Measurements from ENCODE around the gene MAML3.

The MAML3 gene

DNA sequence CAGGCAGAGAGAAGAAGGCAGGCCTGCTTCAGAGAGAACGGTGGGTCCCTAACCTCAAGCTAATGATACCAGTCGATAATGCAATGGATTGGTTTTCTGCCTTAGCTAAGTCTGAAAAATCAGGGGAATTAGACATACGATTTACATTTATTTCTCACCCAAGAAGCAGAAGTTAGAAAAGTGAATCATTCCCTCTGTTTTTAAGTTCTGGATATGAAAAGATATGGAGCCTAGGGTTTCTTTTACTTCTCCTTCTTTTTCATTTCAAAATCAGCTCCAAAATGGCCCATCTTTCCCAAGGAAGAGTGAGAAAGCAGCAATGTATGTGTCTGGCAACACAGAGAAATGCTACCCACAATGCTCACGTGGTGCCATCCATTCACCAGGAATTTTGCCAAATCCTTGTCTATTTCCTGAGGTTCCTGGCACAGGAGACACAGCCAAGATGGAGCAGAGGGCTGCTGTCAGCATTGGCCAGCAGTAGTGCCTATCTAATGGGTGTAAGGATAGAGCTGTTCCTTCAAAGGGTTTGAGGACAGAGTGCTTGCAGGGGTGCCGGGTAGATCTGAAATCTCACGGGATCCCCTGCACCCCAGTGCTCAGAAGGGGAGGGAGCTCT lies 231.5 kb downstream of the MAML3 start:
- TF ChIP-seq, protein P1, sequence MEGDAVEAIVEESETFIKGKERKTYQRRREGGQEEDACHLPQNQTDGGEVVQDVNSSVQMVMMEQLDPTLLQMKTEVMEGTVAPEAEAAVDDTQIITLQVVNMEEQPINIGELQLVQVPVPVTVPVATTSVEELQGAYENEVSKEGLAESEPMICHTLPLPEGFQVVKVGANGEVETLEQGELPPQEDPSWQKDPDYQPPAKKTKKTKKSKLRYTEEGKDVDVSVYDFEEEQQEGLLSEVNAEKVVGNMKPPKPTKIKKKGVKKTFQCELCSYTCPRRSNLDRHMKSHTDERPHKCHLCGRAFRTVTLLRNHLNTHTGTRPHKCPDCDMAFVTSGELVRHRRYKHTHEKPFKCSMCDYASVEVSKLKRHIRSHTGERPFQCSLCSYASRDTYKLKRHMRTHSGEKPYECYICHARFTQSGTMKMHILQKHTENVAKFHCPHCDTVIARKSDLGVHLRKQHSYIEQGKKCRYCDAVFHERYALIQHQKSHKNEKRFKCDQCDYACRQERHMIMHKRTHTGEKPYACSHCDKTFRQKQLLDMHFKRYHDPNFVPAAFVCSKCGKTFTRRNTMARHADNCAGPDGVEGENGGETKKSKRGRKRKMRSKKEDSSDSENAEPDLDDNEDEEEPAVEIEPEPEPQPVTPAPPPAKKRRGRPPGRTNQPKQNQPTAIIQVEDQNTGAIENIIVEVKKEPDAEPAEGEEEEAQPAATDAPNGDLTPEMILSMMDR (IDR thresholded peaks at IDR 0.05) = no peak

DNA sequence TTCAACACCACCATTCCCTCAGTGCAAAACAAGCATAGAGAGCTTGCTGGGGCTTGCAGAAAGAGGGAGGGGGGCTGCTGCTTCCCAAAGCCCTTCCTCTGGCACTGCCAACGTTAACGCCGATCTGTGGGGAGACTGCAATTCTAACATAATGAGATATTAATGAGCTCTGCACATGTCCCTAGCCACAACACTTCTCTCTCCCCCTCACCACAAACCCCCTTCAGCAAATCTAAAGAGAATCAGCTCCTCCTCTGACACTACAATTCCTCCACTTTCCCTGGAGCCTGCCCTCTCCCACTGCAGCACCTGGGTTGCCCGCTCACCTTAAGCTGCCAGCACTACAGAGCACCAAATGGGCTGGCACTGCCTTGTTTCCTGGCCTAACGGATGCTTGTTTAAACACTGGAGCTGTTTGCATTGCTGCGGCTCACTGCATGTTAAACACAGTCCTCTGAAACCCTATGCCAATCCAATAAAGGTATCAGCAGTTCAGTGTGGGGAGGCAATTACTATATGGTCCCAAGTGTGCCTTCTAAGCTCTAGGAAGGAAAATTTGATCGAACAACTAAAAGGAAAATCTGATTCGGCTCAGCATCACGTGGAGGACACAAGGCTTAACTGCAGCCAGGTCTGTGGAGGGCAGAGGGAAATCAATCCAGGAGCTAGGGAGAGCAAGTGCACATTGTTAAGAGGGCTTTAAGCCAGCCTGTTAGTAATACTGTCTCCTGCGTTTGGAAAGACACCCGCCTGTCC lies 232.4 kb downstream of the MAML3 start:
- TF ChIP-seq, protein P1 (IDR thresholded peaks at IDR 0.05) = no peak

DNA sequence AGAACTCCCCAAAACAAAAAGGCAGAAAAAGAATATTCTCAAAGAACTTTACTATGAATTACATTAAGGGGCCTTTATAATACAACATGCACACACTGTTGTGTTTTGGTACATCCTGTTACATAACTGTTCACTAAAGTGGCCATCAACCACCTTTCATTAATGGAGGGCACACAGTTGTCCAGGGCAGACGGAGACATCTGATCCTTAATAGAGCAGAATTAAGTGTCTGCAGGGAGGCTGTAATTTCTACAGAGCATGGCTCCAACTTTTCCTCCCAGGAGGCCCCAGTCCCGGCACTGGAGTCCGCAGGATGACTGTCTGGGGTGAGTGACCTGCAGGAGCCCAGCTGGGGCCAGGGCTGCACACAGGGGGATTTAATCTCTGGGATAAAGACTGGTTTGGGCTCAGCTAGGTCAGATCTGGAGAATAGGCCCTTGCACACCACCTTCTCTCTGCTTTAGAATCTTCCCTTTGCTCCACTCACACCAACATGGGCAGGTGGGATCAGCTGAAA lies 233.4 kb downstream of the MAML3 start:
- TF ChIP-seq, protein P1 (IDR thresholded peaks at IDR 0.05) = no peak

GRCh38 chr4:139919521-139919920 lies 234.5 kb downstream of the MAML3 start:
- TF ChIP-seq, protein P1 (IDR thresholded peaks at IDR 0.05) = no peak

DNA sequence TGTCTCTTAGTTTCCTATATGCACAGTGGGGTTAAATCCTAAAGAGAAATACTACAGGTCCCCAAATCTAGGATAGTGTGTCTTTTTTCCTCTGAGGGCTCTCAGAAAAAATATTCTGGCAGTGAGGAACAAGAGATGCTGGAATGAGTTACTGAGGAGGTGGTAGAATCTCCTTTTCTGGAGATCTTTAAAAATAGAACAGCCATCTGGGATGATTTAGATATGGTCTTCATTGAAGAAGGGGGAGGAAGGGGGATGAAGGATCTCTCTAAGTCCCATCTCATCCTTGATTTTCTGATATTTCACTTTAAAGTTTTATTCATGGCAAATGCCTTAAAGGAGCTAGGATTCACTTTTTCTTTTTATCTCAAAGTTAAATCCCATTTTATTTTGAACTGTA lies 235.0 kb downstream of the MAML3 start:
- TF ChIP-seq, protein P1 (IDR thresholded peaks at IDR 0.05) = no peak

DNA sequence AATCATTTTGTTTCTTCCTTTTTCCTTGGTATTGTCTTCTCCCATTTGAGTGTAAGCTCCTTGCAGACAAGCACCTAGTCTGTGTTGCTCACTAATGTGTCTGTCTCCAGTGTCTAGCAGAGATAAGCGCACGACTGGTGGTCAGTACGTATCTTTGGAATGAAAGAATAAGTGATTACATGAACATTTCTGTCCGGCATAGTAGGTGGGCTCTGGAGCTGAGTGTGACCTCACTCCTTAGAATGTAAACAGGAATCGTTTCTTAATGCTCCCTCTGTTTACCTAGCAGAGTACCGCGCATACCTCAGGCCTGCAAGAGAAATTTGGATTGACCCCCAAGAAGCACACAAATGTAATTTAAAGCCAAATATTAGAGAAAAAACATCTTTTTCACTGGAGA lies 235.4 kb downstream of the MAML3 start:
- TF ChIP-seq, protein P1 (IDR thresholded peaks at IDR 0.05) = no peak

DNA sequence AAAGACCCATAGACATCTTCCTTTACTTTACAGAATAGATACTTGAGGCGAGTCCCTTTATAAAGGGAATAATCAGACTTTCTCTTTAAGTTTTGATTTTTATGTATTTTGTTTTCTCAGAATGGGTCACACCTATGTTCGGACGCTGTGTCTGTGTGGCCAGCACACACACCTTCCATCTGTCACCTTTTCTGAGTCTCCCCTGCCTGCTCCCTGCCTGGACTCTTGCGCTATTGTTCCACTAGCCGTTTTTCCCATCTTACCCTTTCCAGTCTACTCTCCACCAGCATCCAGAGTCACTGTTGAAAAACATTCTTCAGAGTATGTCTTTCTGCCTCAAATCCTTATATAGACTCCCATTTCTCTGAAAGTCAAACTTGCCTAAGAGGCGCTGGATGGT lies 236.1 kb downstream of the MAML3 start:
- TF ChIP-seq, protein P1 (IDR thresholded peaks at IDR 0.05) = no peak

Data from LNCAP (cell line).